Hepatocyte (in vitro differentiated cells): ENCODE measurements around the gene NUP50. TPM values are rescaled to one million over a fixed set of nuclear protein-coding genes. Genes with fewer than 3 reads are reported as not detected.

Experiments
- DNase-seq: peaks from one replicate; pipeline ENCODE4 v3.0.0-alpha.2; 2016; ENCODE audit warnings: low spot score
- H2AFZ ChIP-seq: fragments of 200-600 bp; sonication (generic); 2 replicates; pipeline ENCODE4 v1.6.0; 2016; ENCODE audit warnings: antibody characterized with exemption, mild to moderate bottlenecking
- H3K27ac ChIP-seq: fragments of 200-600 bp; sonication (generic); 2 replicates; pipeline ENCODE4 v1.5.1; 2016; ENCODE audit warnings: mild to moderate bottlenecking
- H3K27me3 ChIP-seq: fragments of 200-600 bp; sonication (generic); 2 replicates; pipeline ENCODE4 v1.6.1; 2016
- H3K36me3 ChIP-seq: fragments of 200-600 bp; sonication (generic); replicated peaks from 2 replicates; pipeline ENCODE4 v1.5.1; 2016; ENCODE audit warnings: low read depth; ENCODE audit not compliant: insufficient read depth
- H3K4me1 ChIP-seq: fragments of 200-600 bp; sonication (generic); 2 replicates; pipeline ENCODE4 v1.5.1; 2016; ENCODE audit warnings: mild to moderate bottlenecking, moderate library complexity; ENCODE audit not compliant: insufficient read depth
- H3K4me2 ChIP-seq: fragments of 200-600 bp; sonication (generic); 2 replicates; pipeline ENCODE4 v1.6.0; 2016
- H3K4me3 ChIP-seq: fragments of 200-600 bp; sonication (generic); 2 replicates; pipeline ENCODE4 v1.5.1; 2016; ENCODE audit warnings: mild to moderate bottlenecking
- H3K79me2 ChIP-seq: fragments of 200-600 bp; sonication (generic); 2 replicates; pipeline ENCODE4 v1.6.0; 2017; ENCODE audit warnings: mild to moderate bottlenecking
- H3K9me2 ChIP-seq: fragments of 200-600 bp; sonication (generic); replicated peaks from 2 replicates; pipeline ENCODE4 v1.6.0; 2017; ENCODE audit warnings: mild to moderate bottlenecking; ENCODE audit not compliant: insufficient read depth
- H3K9me3 ChIP-seq: fragments of 200-600 bp; sonication (generic); 2 replicates; pipeline ENCODE4 v1.5.1; 2016; ENCODE audit warnings: low read depth, mild to moderate bottlenecking
- H4K20me1 ChIP-seq: fragments of 200-600 bp; sonication (generic); 2 replicates; pipeline ENCODE4 v1.6.0; 2016; ENCODE audit warnings: mild to moderate bottlenecking; ENCODE audit not compliant: insufficient read depth, poor library complexity, severe bottlenecking
- EZH2 ChIP-seq: fragments of 200-600 bp; sonication (generic); IDR thresholded peaks from 2 replicates; pipeline ENCODE4 v1.6.1; 2016; ENCODE audit warnings: antibody characterized with exemption, mild to moderate bottlenecking, borderline replicate concordance
- EZH2phosphoT487 ChIP-seq: fragments of 200-600 bp; sonication (generic); IDR thresholded peaks from one replicate; pipeline ENCODE4 v1.6.1; 2018; ENCODE audit warnings: antibody characterized with exemption, mild to moderate bottlenecking, low read depth, moderate library complexity; ENCODE audit not compliant: unreplicated experiment, severe bottlenecking
- WGBS: methylation state at CpG from one replicate; pipeline ENCODE4 v1.1.6; 2016; ENCODE audit warnings: low lambda C conversion rate; ENCODE audit errors: missing lambda C conversion rate; 5-methylcytosine and 5-hydroxymethylcytosine counted together
- polyA plus RNA-seq: library from polyadenylated mRNA; unstranded; fragments of >200 nt; fragmentation: Nextera tagmentation; extraction: Ambion mirVana; gene quantifications from 2 replicates; pipeline ENCODE4 v1.2.1, GENCODE V29; 2016
- total RNA-seq: library from RNA; depleted of rRNA; stranded (reverse); fragments of >200 nt; gene quantifications from 2 replicates; pipeline ENCODE4 v1.2.3, GENCODE V29; 2014
- TF ChIP-seq, protein P1 (sequence below): fragments of 200-600 bp; sonication (generic); IDR thresholded peaks from 2 replicates; pipeline ENCODE4 v1.5.1; 2016; ENCODE audit warnings: antibody characterized with exemption, mild to moderate bottlenecking; ENCODE audit not compliant: poor library complexity

The NUP50 gene
- total and polyA plus RNA-seq, 2 experiments from 2014 or later: 16.0 to 43.8 TPM

DNA sequence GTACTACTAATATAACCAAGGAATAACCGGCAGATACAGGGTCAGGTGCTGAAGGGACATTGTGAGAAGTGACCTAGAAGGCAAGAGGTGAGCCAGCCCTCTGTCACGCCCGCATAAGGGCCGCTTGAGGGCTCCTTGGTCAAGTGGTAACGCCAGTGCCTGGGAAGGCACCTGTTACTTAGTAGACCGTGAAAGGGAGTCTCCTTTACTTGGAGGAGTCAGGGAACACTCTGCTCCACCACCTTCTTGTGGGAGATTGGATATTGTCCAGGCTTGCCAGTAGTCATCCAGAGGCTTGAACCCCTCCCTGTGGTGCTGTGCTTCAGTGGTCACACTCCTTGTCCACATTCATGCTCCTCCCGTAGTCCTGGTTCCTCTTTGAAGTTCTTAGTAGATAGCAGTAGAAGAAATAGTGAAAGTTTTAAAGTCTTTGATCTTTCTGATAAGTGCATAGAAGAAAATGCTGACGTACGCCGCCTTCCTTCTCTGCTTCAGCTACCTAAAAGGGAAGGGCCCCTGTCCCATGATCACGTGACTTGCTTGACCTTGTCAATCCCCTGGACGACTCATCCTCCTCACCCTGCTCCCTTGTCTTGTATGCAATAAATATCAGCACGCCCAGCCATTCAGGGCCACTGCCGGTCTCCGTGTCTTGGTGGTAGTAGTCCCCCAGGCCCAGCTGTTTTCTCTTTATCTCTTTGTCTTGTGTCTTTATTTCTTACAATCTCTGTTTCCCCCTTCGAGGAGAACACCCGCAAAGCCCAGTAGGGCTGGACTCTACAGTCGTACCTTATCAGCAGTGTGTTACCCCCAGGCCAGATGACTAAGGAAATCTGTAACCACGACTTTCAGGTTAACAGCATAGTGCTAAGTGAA, 6.1 kb downstream of the NUP50 start:
- Histone ChIP-seq H3K4me1 (peaks cover 9% of the 10 kb centered on the region), H3K27me3 (no peaks in the 10 kb centered on the region), H3K4me3 (no peak overlapping the region), H2AFZ (no peak overlapping the region), H3K9me2 (no peaks in the 10 kb centered on the region), H3K9me3 (no peaks in the 10 kb centered on the region), H3K79me2 (peaks cover 80% of the 10 kb centered on the region), H3K27ac (peak overlapping the region; percentile 37), H4K20me1 (no peaks in the 10 kb centered on the region), H3K4me2 (no peak overlapping the region), H3K36me3 (no peaks in the 10 kb centered on the region)
- no peak for DNase-seq
- no peak for TF ChIP-seq EZH2phosphoT487
- TF ChIP-seq, protein P1, sequence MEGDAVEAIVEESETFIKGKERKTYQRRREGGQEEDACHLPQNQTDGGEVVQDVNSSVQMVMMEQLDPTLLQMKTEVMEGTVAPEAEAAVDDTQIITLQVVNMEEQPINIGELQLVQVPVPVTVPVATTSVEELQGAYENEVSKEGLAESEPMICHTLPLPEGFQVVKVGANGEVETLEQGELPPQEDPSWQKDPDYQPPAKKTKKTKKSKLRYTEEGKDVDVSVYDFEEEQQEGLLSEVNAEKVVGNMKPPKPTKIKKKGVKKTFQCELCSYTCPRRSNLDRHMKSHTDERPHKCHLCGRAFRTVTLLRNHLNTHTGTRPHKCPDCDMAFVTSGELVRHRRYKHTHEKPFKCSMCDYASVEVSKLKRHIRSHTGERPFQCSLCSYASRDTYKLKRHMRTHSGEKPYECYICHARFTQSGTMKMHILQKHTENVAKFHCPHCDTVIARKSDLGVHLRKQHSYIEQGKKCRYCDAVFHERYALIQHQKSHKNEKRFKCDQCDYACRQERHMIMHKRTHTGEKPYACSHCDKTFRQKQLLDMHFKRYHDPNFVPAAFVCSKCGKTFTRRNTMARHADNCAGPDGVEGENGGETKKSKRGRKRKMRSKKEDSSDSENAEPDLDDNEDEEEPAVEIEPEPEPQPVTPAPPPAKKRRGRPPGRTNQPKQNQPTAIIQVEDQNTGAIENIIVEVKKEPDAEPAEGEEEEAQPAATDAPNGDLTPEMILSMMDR: no peak
- TF ChIP-seq EZH2: no peak
- 59% methylated on average over 19 of the region's 19 CpGs for WGBS

DNA sequence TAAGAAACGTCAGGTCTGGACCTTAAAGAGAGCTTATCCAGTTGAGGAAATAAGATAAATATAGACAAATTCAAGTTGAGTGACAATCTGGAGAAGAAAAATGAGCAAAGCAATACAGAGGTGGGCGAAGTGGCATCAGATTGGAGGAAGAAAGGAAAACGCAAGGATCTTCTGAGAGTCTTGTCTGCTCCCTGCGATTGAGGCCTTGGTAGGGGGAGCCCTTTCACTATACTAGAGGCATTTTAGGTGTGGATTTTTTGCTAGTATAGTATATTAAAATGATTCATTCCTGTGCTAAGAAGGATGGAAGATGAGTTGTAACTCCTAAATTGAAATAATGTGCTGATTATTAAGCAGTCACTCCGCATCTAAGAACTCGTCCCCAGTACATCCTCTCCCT, 8.1 kb downstream of the NUP50 start:
- Histone ChIP-seq H3K4me1 (no peaks in the 10 kb centered on the region), H3K27me3 (no peaks in the 10 kb centered on the region), H3K79me2 (peaks cover 68% of the 10 kb centered on the region), H3K4me3 (no peak overlapping the region), H4K20me1 (no peaks in the 10 kb centered on the region), H3K9me2 (no peaks in the 10 kb centered on the region), H3K27ac (no peak overlapping the region), H3K9me3 (no peaks in the 10 kb centered on the region), H3K36me3 (no peaks in the 10 kb centered on the region), H3K4me2 (no peak overlapping the region), H2AFZ (no peak overlapping the region)
- DNase-seq: no peak
- 86% methylated on average over 6 of the region's 6 CpGs for WGBS
- TF ChIP-seq, protein P1: no peak
- no peak for TF ChIP-seq EZH2phosphoT487
- TF ChIP-seq EZH2: no peak

DNA sequence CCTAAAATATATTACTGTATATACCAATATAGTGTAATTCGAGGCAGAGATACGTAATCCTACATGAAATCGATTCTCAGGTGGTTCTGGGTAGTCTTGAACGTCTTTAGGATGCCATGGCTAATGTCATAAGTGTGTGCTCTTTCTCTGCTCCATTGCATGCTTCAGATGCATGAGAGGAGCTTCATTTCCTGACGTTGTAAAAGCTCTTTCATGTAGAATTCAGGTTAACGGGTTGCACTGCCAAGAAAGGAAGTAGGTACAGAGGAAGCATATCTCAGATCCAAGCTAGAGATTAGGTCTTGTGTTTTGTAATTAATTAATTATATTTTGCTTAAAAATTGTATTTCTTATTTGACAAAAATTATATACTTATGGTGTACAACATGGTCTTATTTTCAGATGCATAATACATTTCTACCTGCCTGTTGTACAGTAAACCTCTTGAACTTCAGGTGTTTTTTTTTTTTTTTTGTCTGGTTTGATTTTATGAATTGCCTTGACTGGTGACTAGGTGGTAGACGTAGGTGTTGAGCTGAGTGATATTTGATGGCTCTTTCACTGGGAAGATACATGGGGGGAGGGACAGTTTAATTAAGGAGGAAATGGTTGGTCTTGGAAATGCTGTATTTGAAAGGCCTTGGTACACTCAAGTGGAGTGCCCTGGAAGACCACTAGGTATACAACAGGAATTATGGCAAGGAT, 9.3 kb downstream of the NUP50 start:
- TF ChIP-seq, protein P1: no peak
- TF ChIP-seq EZH2: no peak
- TF ChIP-seq EZH2phosphoT487: no peak
- Histone ChIP-seq H3K4me3 (no peak overlapping the region), H4K20me1 (no peaks in the 10 kb centered on the region), H3K79me2 (peaks cover 67% of the 10 kb centered on the region), H3K9me2 (no peaks in the 10 kb centered on the region), H3K4me1 (no peaks in the 10 kb centered on the region), H3K4me2 (no peak overlapping the region), H3K9me3 (no peaks in the 10 kb centered on the region), H2AFZ (no peak overlapping the region), H3K27me3 (no peaks in the 10 kb centered on the region), H3K36me3 (no peaks in the 10 kb centered on the region), H3K27ac (no peak overlapping the region)
- DNase-seq: no peak
- 94% methylated on average over 7 of the region's 7 CpGs for WGBS
